Glutamatergic neuron (in vitro differentiated cells): ENCODE results near the gene UBE4B. TPM values are rescaled to one million over a fixed set of nuclear protein-coding genes. Genes with fewer than 3 reads are reported as not detected.

Source experiments
- DNase-seq: peaks from one replicate; pipeline ENCODE4 v3.0.0; 2022
- H3K27ac Mint-ChIP-seq: one replicate; pipeline ENCODE4 v1.8.0; 2020; ENCODE audit warnings: mild to moderate bottlenecking, mixed read lengths, inconsistent platforms; ENCODE audit not compliant: unreplicated experiment
- H3K27me3 Mint-ChIP-seq: one replicate; pipeline ENCODE4 v1.8.0; 2020; ENCODE audit warnings: mild to moderate bottlenecking, moderate library complexity, mixed read lengths, inconsistent platforms; ENCODE audit not compliant: unreplicated experiment
- H3K36me3 Mint-ChIP-seq: one replicate; pipeline ENCODE4 v1.8.0; 2020; ENCODE audit warnings: mild to moderate bottlenecking, mixed read lengths, inconsistent platforms; ENCODE audit not compliant: unreplicated experiment
- H3K4me1 Mint-ChIP-seq: one replicate; pipeline ENCODE4 v1.8.0; 2020; ENCODE audit warnings: mild to moderate bottlenecking, low read depth, mixed read lengths, inconsistent platforms; ENCODE audit not compliant: unreplicated experiment
- H3K4me3 Mint-ChIP-seq: one replicate; pipeline ENCODE4 v1.8.0; 2020; ENCODE audit warnings: mild to moderate bottlenecking, mixed read lengths, inconsistent platforms; ENCODE audit not compliant: unreplicated experiment
- H3K9me3 Mint-ChIP-seq: one replicate; pipeline ENCODE4 v1.8.0; 2020; ENCODE audit warnings: mild to moderate bottlenecking, moderate library complexity, mixed read lengths, inconsistent platforms; ENCODE audit not compliant: unreplicated experiment
- CTCF ChIP-seq: fragments of 200-600 bp; sonication (generic); IDR thresholded peaks from one replicate; pipeline ENCODE4 v1.5.0; 2021; ENCODE audit not compliant: partially characterized antibody, unreplicated experiment
- total RNA-seq: library from RNA; stranded (reverse); fragmentation: NEBNext Ultra II Directional; extraction: Animal tissue kit (Norgen Biotek cat#: 25700); gene quantifications from one replicate; pipeline ENCODE4 v1.2.1, GENCODE V29; 2021; ENCODE audit not compliant: unreplicated experiment

Gene UBE4B
- total RNA-seq, 1 donor from 2014 or later: 94.1 TPM

- Mint-ChIP-seq H3K4me1 (peaks cover 1% of the 10 kb centered on the region), H3K27me3 (peaks cover 3% of the 10 kb centered on the region), H3K9me3 (peaks cover 5% of the 10 kb centered on the region), H3K36me3 (peaks cover 8% of the 10 kb centered on the region), H3K27ac (no peak overlapping the region), H3K4me3 (no peak overlapping the region)
- no peak for TF ChIP-seq CTCF
- DNase-seq: no peak
Measured at GRCh38 chr1:10185759-10186158, 153.0 kb downstream of the UBE4B start.

GRCh38 chr1:10186331-10187025 lies 153.7 kb downstream of the UBE4B start:
- Mint-ChIP-seq H3K27ac (no peak overlapping the region), H3K4me3 (no peak overlapping the region), H3K9me3 (peaks cover 5% of the 10 kb centered on the region), H3K4me1 (no peaks in the 10 kb centered on the region), H3K36me3 (peaks cover 8% of the 10 kb centered on the region), H3K27me3 (peaks cover 3% of the 10 kb centered on the region)
- TF ChIP-seq CTCF: no peak
- DNase-seq: no peak

GRCh38 chr1:10187026-10187334 lies 154.2 kb downstream of the UBE4B start:
- no peak overlapping the region for H3K27ac Mint-ChIP-seq

GRCh38 chr1:10188133-10188650 lies 155.4 kb downstream of the UBE4B start:
- H3K27me3 Mint-ChIP-seq: peaks cover 6% of the 10 kb centered on the region
- H3K27ac Mint-ChIP-seq: no peak overlapping the region
- H3K36me3 Mint-ChIP-seq: peaks cover 8% of the 10 kb centered on the region
- peaks cover 5% of the 10 kb centered on the region for H3K9me3 Mint-ChIP-seq
- no peak overlapping the region for H3K4me3 Mint-ChIP-seq
- TF ChIP-seq CTCF: no peak
- no peak for DNase-seq
- H3K4me1 Mint-ChIP-seq: peaks cover 4% of the 10 kb centered on the region

More at GRCh38 chr1:10187026-10187334, 154.2 kb downstream of the UBE4B start:
- no peak for TF ChIP-seq CTCF
- Mint-ChIP-seq H3K27me3 (peaks cover 3% of the 10 kb centered on the region), H3K4me1 (no peaks in the 10 kb centered on the region), H3K36me3 (peaks cover 8% of the 10 kb centered on the region), H3K4me3 (no peak overlapping the region), H3K9me3 (peaks cover 5% of the 10 kb centered on the region)
- no peak for DNase-seq

GRCh38 chr1:10189659-10190058 lies 156.9 kb downstream of the UBE4B start:
- Mint-ChIP-seq H3K36me3 (peaks cover 8% of the 10 kb centered on the region), H3K4me3 (no peak overlapping the region), H3K27ac (no peak overlapping the region), H3K9me3 (peaks cover 5% of the 10 kb centered on the region), H3K4me1 (peaks cover 12% of the 10 kb centered on the region), H3K27me3 (peaks cover 3% of the 10 kb centered on the region)
- no peak for TF ChIP-seq CTCF
- DNase-seq: no peak
